B cell (primary cell): ENCODE measurements around the gene SORL1. TPM values are rescaled to one million over a fixed set of nuclear protein-coding genes. Genes with fewer than 3 reads are reported as not detected.

ENCODE experiments used
- ATAC-seq: fragments of 200-7000 bp; cut with Tn5 transposase; one replicate; pipeline ENCODE4 v1.10.0; 2021; ENCODE audit warnings: low read depth, mild to moderate bottlenecking, moderate number of reproducible peaks, moderate library complexity
- CTCF ChIA-PET: fragments of 350-600 bp; sonication (Branson Sonifier 250); formaldehyde crosslinking; loops from one replicate; lab custom pipeline; 2021; ENCODE audit warnings: antibody characterized with exemption, inconsistent platforms; lab: Charles Lee
- POLR2A ChIA-PET: fragments of 350-600 bp; sonication (Branson Sonifier 250); formaldehyde crosslinking; loops from one replicate; lab custom pipeline; 2021; ENCODE audit warnings: antibody characterized with exemption; lab: Charles Lee
- DNase-seq: peaks from one replicate; pipeline ENCODE4 v3.0.0; 2013
- H2AFZ ChIP-seq: 2 replicates; pipeline ENCODE4 v1.6.1; 2012; ENCODE audit warnings: mild to moderate bottlenecking, low read depth, low read length; ENCODE audit not compliant: insufficient read depth, poor library complexity, severe bottlenecking
- H3K27ac ChIP-seq, 2 donors: 1 replicate in 1 of 2; 2 replicates in 1 of 2; pipeline ENCODE4 v1.5.1; 2012 to 2013; ENCODE audit warnings: low read length in 2 of 2, mild to moderate bottlenecking in 2 of 2, moderate library complexity in 1 of 2
- H3K27me3 ChIP-seq, 4 experiments: fragments of 200-600 bp in 1 of 4; sonication (generic) in 1 of 4; replicated peaks in 1 of 4; 1 replicate in 2 of 4; 2 replicates in 2 of 4; pipeline versions ENCODE4 v1.6.1 to v1.7.0; 2013 to 2016; ENCODE audit warnings: low read length in 3 of 4, mild to moderate bottlenecking in 2 of 4, mixed read lengths in 1 of 4, moderate library complexity in 1 of 4; ENCODE audit not compliant: insufficient read depth in 4 of 4, control insufficient read depth in 3 of 4; ENCODE audit errors: control extremely low read depth in 1 of 4
- H3K36me3 ChIP-seq, 2 experiments: replicated peaks in 1 of 2; 1 replicate in 1 of 2; 2 replicates in 1 of 2; pipeline versions ENCODE4 v1.6.1 to v1.7.1; 2013; ENCODE audit warnings: low read length in 1 of 2; ENCODE audit not compliant: insufficient read depth in 2 of 2, control insufficient read depth in 1 of 2; ENCODE audit errors: control extremely low read depth in 1 of 2, extremely low read depth in 1 of 2
- H3K4me1 ChIP-seq, 2 donors: fragments of 200-600 bp in 1 of 2; sonication (generic) in 1 of 2; 1 replicate in 1 of 2; 2 replicates in 1 of 2; pipeline versions ENCODE4 v1.5.1 to v1.6.1; 2013 to 2017; ENCODE audit warnings: low read length in 2 of 2; ENCODE audit not compliant: control insufficient read depth in 2 of 2, insufficient read depth in 2 of 2
- H3K4me2 ChIP-seq: replicated peaks from 2 replicates; pipeline ENCODE3; 2012; ENCODE audit warnings: mild to moderate bottlenecking, low read depth, low read length; ENCODE audit not compliant: poor library complexity, severe bottlenecking
- H3K4me3 ChIP-seq, 5 experiments: fragments of 200-600 bp in 1 of 5; sonication (generic) in 1 of 5; 1 replicate in 3 of 5; 2 replicates in 2 of 5; pipeline versions ENCODE4 v1.5.1 to v1.7.0; 2011 to 2016; ENCODE audit warnings: low read length in 4 of 5, mild to moderate bottlenecking in 4 of 5, low read depth in 2 of 5, control low read depth in 1 of 5, moderate library complexity in 1 of 5; ENCODE audit not compliant: insufficient read depth in 1 of 5; ENCODE audit errors: control extremely low read depth in 1 of 5, extremely low read depth in 1 of 5
- H3K79me2 ChIP-seq: fragments of 200-600 bp; sonication (generic); one replicate; pipeline ENCODE4 v1.6.0; 2016; ENCODE audit warnings: low read length; ENCODE audit not compliant: control insufficient read depth, insufficient read depth
- H3K9ac ChIP-seq: fragments of 200-600 bp; sonication (generic); 2 replicates; pipeline ENCODE4 v1.6.1; 2017; ENCODE audit warnings: mild to moderate bottlenecking, low read length, moderate library complexity
- H3K9me3 ChIP-seq, 3 donors: one replicate each; pipeline versions ENCODE4 v1.6.1 to v1.7.1; 2013; ENCODE audit warnings: low read length in 2 of 3; ENCODE audit not compliant: control insufficient read depth in 2 of 3, insufficient read depth in 1 of 3; ENCODE audit errors: control extremely low read depth in 1 of 3
- H4K20me1 ChIP-seq: 2 replicates; pipeline ENCODE4 v1.6.0; 2012; ENCODE audit warnings: mild to moderate bottlenecking, low read length; ENCODE audit not compliant: insufficient read depth, control insufficient read depth, poor library complexity, severe bottlenecking
- H3K27ac Mint-ChIP-seq: one replicate; pipeline ENCODE4 v1.8.0; 2021; ENCODE audit warnings: mixed read lengths
- H3K27me3 Mint-ChIP-seq: one replicate; pipeline ENCODE4 v1.8.0; 2021; ENCODE audit warnings: mixed read lengths
- H3K4me1 Mint-ChIP-seq: one replicate; pipeline ENCODE4 v1.8.0; 2021; ENCODE audit warnings: mixed read lengths
- H3K4me3 Mint-ChIP-seq: one replicate; pipeline ENCODE4 v1.8.0; 2021; ENCODE audit warnings: mixed read lengths
- H3K9me3 Mint-ChIP-seq: one replicate; pipeline ENCODE4 v1.8.0; 2022; ENCODE audit warnings: mixed read lengths; ENCODE audit not compliant: insufficient read depth
- CTCF ChIP-seq: fragments of 200-600 bp; IDR thresholded peaks from one replicate; pipeline ENCODE4 v1.8.0; 2022; ENCODE audit warnings: antibody characterized with exemption, mild to moderate bottlenecking
- EZH2 ChIP-seq: IDR thresholded peaks from 2 replicates; pipeline ENCODE4 v1.6.1; 2012; ENCODE audit warnings: borderline replicate concordance, low read depth, mild to moderate bottlenecking, moderate library complexity, low read length; ENCODE audit not compliant: insufficient read depth, poor library complexity, severe bottlenecking
- WGBS: methylation state at CpG from one replicate; pipeline ENCODE4 v1.1.5; 2013; ENCODE audit warnings: missing lambda C conversion rate; ENCODE audit not compliant: insufficient coverage; 5-methylcytosine and 5-hydroxymethylcytosine counted together
- intact Hi-C: fragments of 100-400 bp; cut with micrococcal nuclease; formaldehyde crosslinking; loops from one replicate; pipeline ENCODE4 v1.10.0; 2022
- polyA plus RNA-seq: library from polyadenylated mRNA; depleted of rRNA; stranded (reverse); fragments of >200 nt; gene quantifications from 2 replicates; pipeline ENCODE4 v1.2.3, GENCODE V29; 2012
- total RNA-seq, 2 donors: library from RNA; stranded (reverse); fragments of 120-200 nt in 1 of 2; gene quantifications; 1 replicate in 1 of 2; 2 replicates in 1 of 2; pipeline versions ENCODE4 v1.2.3 to v1.2.4, GENCODE V29; 2013 to 2022

SORL1 gene
- total and polyA plus RNA-seq, 2 donors (not counting 1 experiment from before 2014, with no cell fraction given), result 13.0 to 396 TPM

GRCh38 chr11:121497176-121497998 is 45.3 kb downstream of the SORL1 start:
- peaks cover 59% of the 10 kb centered on the region for H3K4me1 Mint-ChIP-seq
- no peaks in the 10 kb centered on the region for H3K27me3 ChIP-seq
- no peaks in the 10 kb centered on the region for H4K20me1 ChIP-seq
- H3K27ac ChIP-seq, result no peak overlapping the region
- H3K9me3 Mint-ChIP-seq, result peaks cover 4% of the 10 kb centered on the region
- no peaks in the 10 kb centered on the region for H3K27me3 Mint-ChIP-seq
- intact Hi-C loops, result no loop called here
- H3K4me3 Mint-ChIP-seq, result no peak overlapping the region
- WGBS, result 100% methylated on average over 3 of the region's 5 CpGs
- H3K27ac Mint-ChIP-seq, result no peak overlapping the region
- DNase-seq (no peak), ATAC-seq (no peak)
- peaks cover 1 to 4% (median 2%) of the 10 kb centered on the region in 3 donors for H3K9me3 ChIP-seq
- POLR2A ChIA-PET, result no interaction called here
- no peak overlapping the region for H2AFZ ChIP-seq
- H3K4me3 ChIP-seq, result no peak overlapping the region
- no peak overlapping the region for H3K4me2 ChIP-seq
- no peak for TF ChIP-seq CTCF
- no peak for TF ChIP-seq EZH2
- peaks cover 45% of the 10 kb centered on the region for H3K79me2 ChIP-seq
- CTCF ChIA-PET, result interaction anchor here (2.2 kb wide), 1 partner anchor 11 kb away, joined by 5 read pairs; no protein-coding TSS in a partner anchor
- H3K4me1 ChIP-seq, result peaks cover 43 to 46% of the 10 kb centered on the region in 2 donors
- peaks cover 21 to 32% of the 10 kb centered on the region in 2 experiments for H3K36me3 ChIP-seq
- H3K9ac ChIP-seq, result no peak overlapping the region

- Histone ChIP-seq H3K27me3 (no peaks in the 10 kb centered on the region), H3K9ac (no peak overlapping the region), H3K4me1 (peaks cover 23 to 26% of the 10 kb centered on the region in 2 donors), H3K36me3 (peaks cover 21 to 32% of the 10 kb centered on the region in 2 experiments), H3K9me3 (peaks cover 2 to 4% (median 2%) of the 10 kb centered on the region in 3 donors), H3K4me3 (no peak overlapping the region), H4K20me1 (no peaks in the 10 kb centered on the region), H3K79me2 (peaks cover 32% of the 10 kb centered on the region), H3K27ac (no peak overlapping the region), H3K4me2 (no peak overlapping the region), H2AFZ (no peak overlapping the region)
- Mint-ChIP-seq H3K27me3 (no peaks in the 10 kb centered on the region), H3K27ac (no peak overlapping the region), H3K9me3 (peaks cover 4% of the 10 kb centered on the region), H3K4me1 (peaks cover 42% of the 10 kb centered on the region), H3K4me3 (no peak overlapping the region)
- DNase-seq (no peak), ATAC-seq (no peak)
- no peak for TF ChIP-seq CTCF
- no peak for TF ChIP-seq EZH2
- ChIA-PET CTCF (no interaction called here), POLR2A (no interaction called here)
- intact Hi-C loops, result no loop called here
- no CpG with 5 or more reads among the region's 2 CpGs for WGBS
These were observed 47.3 kb downstream of the SORL1 start for GRCh38 chr11:121499405-121499804.
